Naive thymus-derived CD4-positive, alpha-beta T cell (primary cell): ENCODE results near the gene DCAF4. TPM values are rescaled to one million over a fixed set of nuclear protein-coding genes. Genes with fewer than 3 reads are reported as not detected.
A peak's percentile ranks its signal among the peaks of the same experiment; 100 is the strongest.

Experiments used
- ATAC-seq: fragments of 150-1000 bp; cut with Tn5 transposase; 2 replicates; pipeline ENCODE4 v1.10.0; 2021; ENCODE audit warnings: mild to moderate bottlenecking, moderate library complexity
- CTCF ChIA-PET: fragments of 350-600 bp; sonication (Branson Sonifier 250); formaldehyde crosslinking; loops from one replicate; lab custom pipeline; 2021; ENCODE audit warnings: antibody characterized with exemption; lab: Charles Lee
- POLR2A ChIA-PET: fragments of 350-600 bp; sonication (Branson Sonifier 250); formaldehyde crosslinking; loops from one replicate; lab custom pipeline; 2021; ENCODE audit warnings: antibody characterized with exemption, inconsistent platforms; lab: Charles Lee
- DNase-seq, 9 donors: peaks; one replicate each; pipeline versions ENCODE4 v3.0.0 to v3.0.0-alpha.2; 2020 to 2022; ENCODE audit warnings: mixed read lengths in 1 of 9
- H3K27ac ChIP-seq: one replicate; pipeline ENCODE4 v1.7.0; 2013; ENCODE audit warnings: mild to moderate bottlenecking, low read depth, low read length, moderate library complexity
- H3K27me3 ChIP-seq, 2 donors: one replicate each; pipeline ENCODE4 v1.7.0; 2013; ENCODE audit warnings: low read length in 2 of 2, mild to moderate bottlenecking in 2 of 2, moderate library complexity in 2 of 2; ENCODE audit not compliant: control insufficient read depth in 2 of 2, insufficient read depth in 2 of 2
- H3K36me3 ChIP-seq, 3 experiments: 1 replicate in 2 of 3; 2 replicates in 1 of 3; pipeline ENCODE4 v1.7.0; 2013; ENCODE audit warnings: low read length in 3 of 3, mild to moderate bottlenecking in 3 of 3, moderate library complexity in 1 of 3; ENCODE audit not compliant: insufficient read depth in 3 of 3, control insufficient read depth in 2 of 3
- H3K4me1 ChIP-seq, 2 donors: one replicate each; pipeline ENCODE4 v1.7.0; 2013; ENCODE audit warnings: low read length in 2 of 2, mild to moderate bottlenecking in 2 of 2, moderate library complexity in 1 of 2; ENCODE audit not compliant: control insufficient read depth in 2 of 2, insufficient read depth in 2 of 2
- H3K4me3 ChIP-seq: 2 replicates; pipeline ENCODE4 v1.7.0; 2013; ENCODE audit warnings: mild to moderate bottlenecking, low read length
- H3K9me3 ChIP-seq, 3 experiments: 1 replicate in 2 of 3; 2 replicates in 1 of 3; pipeline ENCODE4 v1.7.0; 2013; ENCODE audit warnings: low read length in 3 of 3; ENCODE audit not compliant: control insufficient read depth in 2 of 3
- H3K27ac Mint-ChIP-seq, 9 donors: one replicate each; pipeline ENCODE4 v1.8.0; 2020 to 2022; ENCODE audit warnings: mixed read lengths in 9 of 9, mild to moderate bottlenecking in 8 of 9, moderate library complexity in 5 of 9, inconsistent platforms in 2 of 9
- H3K27me3 Mint-ChIP-seq, 5 donors: one replicate each; pipeline ENCODE4 v1.8.0; 2021 to 2022; ENCODE audit warnings: mixed read lengths in 5 of 5, mild to moderate bottlenecking in 1 of 5
- H3K36me3 Mint-ChIP-seq, 5 donors: one replicate each; pipeline ENCODE4 v1.8.0; 2020 to 2022; ENCODE audit warnings: mixed read lengths in 5 of 5, mild to moderate bottlenecking in 3 of 5, inconsistent platforms in 1 of 5
- H3K4me1 Mint-ChIP-seq, 7 donors: one replicate each; pipeline ENCODE4 v1.8.0; 2020 to 2022; ENCODE audit warnings: mixed read lengths in 7 of 7, mild to moderate bottlenecking in 3 of 7, inconsistent platforms in 1 of 7
- H3K4me3 Mint-ChIP-seq, 10 donors: one replicate each; pipeline ENCODE4 v1.8.0; 2020 to 2022; ENCODE audit warnings: mild to moderate bottlenecking in 10 of 10, mixed read lengths in 10 of 10, moderate library complexity in 6 of 10, inconsistent platforms in 2 of 10
- H3K9me3 Mint-ChIP-seq, 11 donors: one replicate each; pipeline ENCODE4 v1.8.0; 2020 to 2022; ENCODE audit warnings: mixed read lengths in 11 of 11, mild to moderate bottlenecking in 4 of 11, inconsistent platforms in 1 of 11, moderate library complexity in 1 of 11
- intact Hi-C, 2 donors: fragments of 100-400 bp; cut with micrococcal nuclease; formaldehyde crosslinking; loops; one replicate each; pipeline ENCODE4 v1.15.1; 2023
- polyA plus RNA-seq, 2 donors: library from polyadenylated mRNA; unstranded; fragments of 300-500 nt; fragmentation: Illumina TruSeq; gene quantifications; one replicate each; pipeline ENCODE4 v1.2.3, GENCODE V29; 2021
- total RNA-seq, 6 experiments: library from RNA in 5 of 6; stranded (reverse) in 5 of 6; gene quantifications; 1 replicate in 5 of 6; 2 replicates in 1 of 6; pipeline ENCODE4 v1.2.3 and lab custom pipeline; 2021 to 2026

DCAF4 gene
- total and polyA plus RNA-seq, 7 experiments from 2014 or later = 6.8 to 37.8 (median 21.0) TPM

DNA sequence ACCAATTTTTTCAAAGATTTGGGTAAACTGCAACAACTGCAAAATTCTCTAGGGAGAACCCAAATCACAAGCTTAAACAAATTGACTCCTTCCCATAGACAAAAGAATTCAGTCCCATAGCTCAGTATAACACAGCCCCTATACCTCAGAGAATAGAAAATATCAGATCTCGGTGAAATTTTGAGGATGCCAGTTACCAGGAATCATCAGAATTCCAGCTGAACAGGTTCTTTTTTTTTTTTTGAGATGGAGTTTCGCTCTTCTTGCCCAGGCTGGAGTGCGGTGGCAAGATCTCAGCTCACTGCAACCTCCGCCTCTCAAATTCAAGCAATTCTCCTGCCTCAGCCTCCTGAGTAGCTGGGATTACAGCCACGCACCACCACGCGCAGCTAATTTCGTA, 63.9 kb downstream of the DCAF4 start:
- Mint-ChIP-seq H3K9me3 (no peaks in the 10 kb centered on the region), H3K4me1 (peaks cover 0 to 4% (median 0%) of the 10 kb centered on the region in 7 donors), H3K36me3 (peaks cover 5 to 43% (median 21%) of the 10 kb centered on the region in 5 donors), H3K27me3 (no peaks in the 10 kb centered on the region), H3K27ac (no peak overlapping the region), H3K4me3 (no peak overlapping the region)
- intact Hi-C loops = no loop called here
- H3K27me3 ChIP-seq = no peaks in the 10 kb centered on the region
- DNase-seq (no peak), ATAC-seq (no peak)
- H3K4me3 ChIP-seq = no peak overlapping the region
- no peaks in the 10 kb centered on the region for H3K9me3 ChIP-seq
- peaks cover 6 to 47% (median 11%) of the 10 kb centered on the region in 3 experiments for H3K36me3 ChIP-seq
- no peak overlapping the region for H3K27ac ChIP-seq
- POLR2A ChIA-PET = no interaction called here
- CTCF ChIA-PET = interaction anchor here (0.5 kb wide), 1 partner anchor 22 kb away, joined by 3 read pairs; no protein-coding TSS in a partner anchor
- H3K4me1 ChIP-seq = no peaks in the 10 kb centered on the region

DNA sequence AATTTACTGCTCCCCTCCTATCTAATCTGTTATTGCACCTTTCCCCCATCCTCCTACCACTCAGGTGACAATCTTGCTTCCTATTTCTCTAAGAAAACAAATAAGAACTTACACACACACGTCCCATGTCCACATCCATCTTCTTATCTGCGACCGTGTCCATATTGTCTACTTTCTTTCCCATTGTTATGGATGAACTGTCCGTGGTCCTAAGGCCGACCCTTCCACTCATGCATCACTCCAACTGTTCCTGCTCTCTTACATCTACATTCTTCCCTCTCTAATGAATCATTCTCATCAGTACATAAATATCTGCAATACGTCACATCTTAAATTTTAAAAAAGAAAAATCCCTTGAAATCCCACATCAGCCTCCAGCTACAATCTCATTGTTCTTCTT, 70.7 kb downstream of the DCAF4 start:
- no peak for ATAC-seq
- POLR2A ChIA-PET = interaction anchor here (0.6 to 1.0 kb wide), 3 partner anchors 61 to 469 kb away, joined by 3 read pairs; partner anchors contain the start of gene RBM25
- Histone ChIP-seq H3K27me3 (no peaks in the 10 kb centered on the region), H3K4me3 (no peak overlapping the region), H3K9me3 (no peaks in the 10 kb centered on the region), H3K36me3 (peaks cover 13 to 48% (median 17%) of the 10 kb centered on the region in 3 experiments), H3K4me1 (no peaks in the 10 kb centered on the region), H3K27ac (no peak overlapping the region)
- H3K27me3 Mint-ChIP-seq = no peaks in the 10 kb centered on the region
- no peak for DNase-seq
- peaks cover 1 to 12% (median 4%) of the 10 kb centered on the region in 7 donors for H3K4me1 Mint-ChIP-seq
- intact Hi-C loops = no loop called here
- CTCF ChIA-PET = interaction anchor here (0.8 kb wide), 1 partner anchor 305 kb away, joined by 3 read pairs; no protein-coding TSS in a partner anchor
- no peaks in the 10 kb centered on the region for H3K9me3 Mint-ChIP-seq
- no peak overlapping the region for H3K4me3 Mint-ChIP-seq
- H3K36me3 Mint-ChIP-seq = peaks cover 16 to 45% (median 31%) of the 10 kb centered on the region in 5 donors
- H3K27ac Mint-ChIP-seq = no peak overlapping the region

DNA sequence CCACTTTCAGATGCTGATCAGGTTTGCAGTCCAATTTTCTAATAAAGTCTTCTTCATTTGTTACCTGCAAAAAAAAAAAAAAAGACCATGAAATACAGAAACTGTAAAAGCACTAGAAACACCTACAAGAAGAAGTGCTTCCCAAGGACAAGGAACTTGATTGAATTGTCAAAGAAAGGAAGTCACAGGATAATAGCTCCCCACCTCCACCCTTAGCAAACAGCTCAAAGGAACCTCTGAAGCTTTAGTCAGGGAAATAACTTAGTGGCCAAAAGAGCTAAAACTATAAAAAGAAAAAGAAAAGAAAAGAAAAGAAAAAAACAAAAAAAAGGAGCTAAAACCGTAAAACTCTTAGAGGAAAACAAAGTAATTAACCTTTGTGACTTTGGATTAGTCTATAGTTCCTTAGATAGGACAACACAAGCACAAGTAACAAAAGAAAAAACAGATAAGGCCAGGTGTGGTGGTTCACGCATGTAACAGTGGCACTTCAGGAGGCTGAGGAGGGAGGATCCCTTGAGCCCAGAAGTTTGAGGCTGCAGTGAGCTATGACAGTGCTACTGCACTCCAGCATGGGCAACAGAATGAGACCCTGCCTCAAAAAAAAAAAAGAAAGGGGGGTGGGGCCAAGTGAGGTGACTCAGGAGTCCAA, 72.1 kb downstream of the DCAF4 start:
- H3K27me3 ChIP-seq = no peaks in the 10 kb centered on the region
- H3K9me3 Mint-ChIP-seq = no peaks in the 10 kb centered on the region
- CTCF ChIA-PET = no interaction called here

DNA sequence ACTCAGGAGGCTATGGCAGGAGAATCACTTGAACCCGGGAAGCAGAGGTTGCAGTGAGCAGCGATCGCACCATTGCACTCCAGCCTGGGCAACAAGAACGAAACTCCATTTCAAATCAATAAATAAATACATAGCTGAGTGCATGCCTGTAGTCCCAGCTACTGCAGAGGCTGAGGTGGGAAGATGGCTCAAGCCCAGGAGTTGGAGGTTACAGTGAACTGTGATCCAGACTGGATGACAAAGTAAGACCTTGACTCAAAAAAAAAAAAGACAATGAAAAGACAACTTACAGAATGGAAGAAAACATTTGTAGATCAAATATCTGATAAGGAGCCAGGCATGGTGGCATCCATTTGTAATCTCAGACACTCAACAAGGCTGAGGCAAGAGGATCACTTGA, 73.1 kb downstream of the DCAF4 start:
- Mint-ChIP-seq H3K4me1 (peaks cover 2 to 17% (median 4%) of the 10 kb centered on the region in 7 donors), H3K36me3 (peaks cover 20 to 42% (median 32%) of the 10 kb centered on the region in 5 donors), H3K9me3 (no peaks in the 10 kb centered on the region), H3K4me3 (no peak overlapping the region), H3K27me3 (no peaks in the 10 kb centered on the region), H3K27ac (peak overlapping the region in 1 of 9 donors; percentile 47)
- POLR2A ChIA-PET = no interaction called here
- Histone ChIP-seq H3K4me1 (no peaks in the 10 kb centered on the region), H3K36me3 (peaks cover 7 to 39% (median 10%) of the 10 kb centered on the region in 3 experiments), H3K27me3 (no peaks in the 10 kb centered on the region), H3K4me3 (no peak overlapping the region), H3K27ac (no peak overlapping the region), H3K9me3 (no peaks in the 10 kb centered on the region)
- DNase-seq (no peak), ATAC-seq (no peak)
- intact Hi-C loops = no loop called here
- CTCF ChIA-PET = no interaction called here

More for the DNA sequence above, 72.1 kb downstream of the DCAF4 start:
- Mint-ChIP-seq H3K4me1 (peaks cover 2 to 12% (median 4%) of the 10 kb centered on the region in 7 donors), H3K27ac (no peak overlapping the region), H3K4me3 (no peak overlapping the region), H3K27me3 (no peaks in the 10 kb centered on the region), H3K36me3 (peaks cover 16 to 36% (median 33%) of the 10 kb centered on the region in 5 donors)
- Histone ChIP-seq H3K4me3 (no peak overlapping the region), H3K27ac (no peak overlapping the region), H3K36me3 (peaks cover 7 to 34% (median 10%) of the 10 kb centered on the region in 3 experiments), H3K9me3 (no peaks in the 10 kb centered on the region), H3K4me1 (no peaks in the 10 kb centered on the region)
- intact Hi-C loops = no loop called here
- POLR2A ChIA-PET = no interaction called here
- DNase-seq = no peak
- no peak for ATAC-seq

DNA sequence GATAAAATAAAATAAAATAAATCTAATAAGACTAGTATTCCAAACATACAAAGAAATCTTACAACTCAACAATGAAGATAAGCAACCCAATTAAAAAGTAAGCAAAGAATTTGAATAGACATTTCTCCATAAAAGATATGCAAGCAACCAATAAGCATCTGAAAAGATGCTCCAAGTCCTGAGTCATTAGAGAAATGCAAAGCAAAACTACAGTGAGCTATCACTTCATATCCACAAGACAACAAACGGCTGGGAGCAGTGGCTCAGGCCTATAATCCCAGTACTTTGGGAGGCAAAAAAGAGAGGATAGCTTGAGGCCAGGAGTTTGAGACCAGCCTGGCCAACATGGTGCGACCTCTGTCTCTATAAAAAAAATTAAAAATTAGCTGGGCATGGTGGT, 73.8 kb downstream of the DCAF4 start:
- no peak overlapping the region for H3K27ac Mint-ChIP-seq
- H3K4me3 Mint-ChIP-seq = no peak overlapping the region
- no peak for DNase-seq
- Histone ChIP-seq H3K4me1 (no peaks in the 10 kb centered on the region), H3K27ac (no peak overlapping the region), H3K36me3 (peaks cover 7 to 39% (median 14%) of the 10 kb centered on the region in 3 experiments), H3K4me3 (no peak overlapping the region), H3K27me3 (no peaks in the 10 kb centered on the region), H3K9me3 (no peaks in the 10 kb centered on the region)
- H3K4me1 Mint-ChIP-seq = peaks cover 2 to 17% (median 4%) of the 10 kb centered on the region in 7 donors
- H3K36me3 Mint-ChIP-seq = peaks cover 20 to 36% (median 27%) of the 10 kb centered on the region in 5 donors
- ChIA-PET POLR2A (interaction anchor here (0.9 kb wide), 1 partner anchor 22 kb away, joined by 5 read pairs; no protein-coding TSS in a partner anchor), CTCF (no interaction called here)
- ATAC-seq = no peak
- intact Hi-C loops = no loop called here
- no peaks in the 10 kb centered on the region for H3K27me3 Mint-ChIP-seq
- no peaks in the 10 kb centered on the region for H3K9me3 Mint-ChIP-seq

DNA sequence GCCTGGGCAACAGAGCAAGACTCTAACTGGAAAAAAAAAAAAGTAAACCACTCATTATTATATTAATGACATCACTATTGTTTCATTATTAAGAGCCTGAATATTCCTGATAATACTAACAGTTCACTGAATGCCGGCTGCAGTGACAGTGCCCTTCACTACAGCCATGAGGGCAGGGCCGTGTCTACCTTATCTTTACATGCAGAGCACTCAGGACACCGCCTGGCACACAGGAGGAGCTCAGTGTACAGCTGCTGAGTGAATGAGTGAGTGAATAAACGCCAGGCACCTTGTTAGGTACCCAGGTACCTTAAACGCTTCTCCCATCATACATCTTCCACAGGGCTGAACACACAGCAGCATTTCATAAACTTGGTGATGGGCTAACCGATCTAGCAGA, 77.4 kb downstream of the DCAF4 start:
- Histone ChIP-seq H3K27me3 (no peaks in the 10 kb centered on the region), H3K4me3 (no peak overlapping the region), H3K4me1 (no peaks in the 10 kb centered on the region), H3K36me3 (peaks cover 0 to 24% (median 3%) of the 10 kb centered on the region in 3 experiments), H3K27ac (no peak overlapping the region), H3K9me3 (no peaks in the 10 kb centered on the region)
- CTCF ChIA-PET = no interaction called here
- no peak overlapping the region for H3K27ac Mint-ChIP-seq
- H3K9me3 Mint-ChIP-seq = no peaks in the 10 kb centered on the region
- intact Hi-C loops = no loop called here
- no peaks in the 10 kb centered on the region for H3K27me3 Mint-ChIP-seq
- peaks cover 5 to 31% (median 12%) of the 10 kb centered on the region in 5 donors for H3K36me3 Mint-ChIP-seq
- POLR2A ChIA-PET = no interaction called here
- H3K4me3 Mint-ChIP-seq = no peak overlapping the region
- DNase-seq = no peak
- ATAC-seq = no peak
- peaks cover 0 to 10% (median 8%) of the 10 kb centered on the region in 7 donors for H3K4me1 Mint-ChIP-seq
